Immature natural killer cell (primary cell): ENCODE results near the gene ERVFRD-1. TPM values are rescaled to one million over a fixed set of nuclear protein-coding genes. Genes with fewer than 3 reads are reported as not detected.
A peak's percentile ranks its signal among the peaks of the same experiment; 100 is the strongest.
"Not testable (repeated sequence)": the region's sequence is repeated elsewhere in the genome, so short reads cannot be mapped to it uniquely, and the experiment has no call there.

Source experiments
- DNase-seq, 3 donors: peaks; one replicate each; pipeline ENCODE4 v3.0.0; 2022; ENCODE audit warnings: mixed read lengths in 1 of 3
- H3K27ac Mint-ChIP-seq, 6 donors: one replicate each; pipeline ENCODE4 v1.8.0; 2020; ENCODE audit warnings: mixed read lengths in 6 of 6, mild to moderate bottlenecking in 5 of 6, inconsistent platforms in 4 of 6, moderate library complexity in 3 of 6
- H3K27me3 Mint-ChIP-seq, 3 donors: one replicate each; pipeline ENCODE4 v1.8.0; 2020 to 2021; ENCODE audit warnings: low read depth in 3 of 3, mild to moderate bottlenecking in 3 of 3, mixed read lengths in 3 of 3, moderate library complexity in 3 of 3, inconsistent platforms in 1 of 3
- H3K36me3 Mint-ChIP-seq, 3 donors: one replicate each; pipeline ENCODE4 v1.8.0; 2020; ENCODE audit warnings: mixed read lengths in 3 of 3, inconsistent platforms in 2 of 3, mild to moderate bottlenecking in 2 of 3
- H3K4me1 Mint-ChIP-seq, 2 donors: one replicate each; pipeline ENCODE4 v1.8.0; 2020; ENCODE audit warnings: inconsistent platforms in 2 of 2, mild to moderate bottlenecking in 2 of 2, mixed read lengths in 2 of 2, moderate library complexity in 1 of 2
- H3K4me3 Mint-ChIP-seq, 5 donors: one replicate each; pipeline ENCODE4 v1.8.0; 2020; ENCODE audit warnings: mild to moderate bottlenecking in 5 of 5, mixed read lengths in 5 of 5, inconsistent platforms in 3 of 5, moderate library complexity in 3 of 5
- H3K9me3 Mint-ChIP-seq, 6 donors: one replicate each; pipeline ENCODE4 v1.8.0; 2020; ENCODE audit warnings: mild to moderate bottlenecking in 6 of 6, mixed read lengths in 6 of 6, inconsistent platforms in 4 of 6, moderate library complexity in 3 of 6
- polyA plus RNA-seq, 3 donors: library from polyadenylated mRNA; unstranded; fragments of 300-500 nt; fragmentation: Illumina TruSeq; gene quantifications; one replicate each; pipeline ENCODE4 v1.2.3, GENCODE V29; 2021

ERVFRD-1 gene
- polyA plus RNA-seq, 3 donors from 2014 or later = 0.09 TPM; not detected in 2

GRCh38 chr6:11092668-11093375 lies 18.7 kb downstream of the ERVFRD-1 start:
- Mint-ChIP-seq H3K4me3 (peak overlapping the region; percentile 92 to 98 (median 97)), H3K27me3 (peaks cover 9 to 10% (median 10%) of the 10 kb centered on the region in 3 donors), H3K4me1 (peaks cover 27 to 34% of the 10 kb centered on the region in 2 donors), H3K36me3 (no peaks in the 10 kb centered on the region), H3K9me3 (no peaks in the 10 kb centered on the region), H3K27ac (peak overlapping the region; percentile 89 to 98 (median 96))
- DNase-seq = no peak

DNA sequence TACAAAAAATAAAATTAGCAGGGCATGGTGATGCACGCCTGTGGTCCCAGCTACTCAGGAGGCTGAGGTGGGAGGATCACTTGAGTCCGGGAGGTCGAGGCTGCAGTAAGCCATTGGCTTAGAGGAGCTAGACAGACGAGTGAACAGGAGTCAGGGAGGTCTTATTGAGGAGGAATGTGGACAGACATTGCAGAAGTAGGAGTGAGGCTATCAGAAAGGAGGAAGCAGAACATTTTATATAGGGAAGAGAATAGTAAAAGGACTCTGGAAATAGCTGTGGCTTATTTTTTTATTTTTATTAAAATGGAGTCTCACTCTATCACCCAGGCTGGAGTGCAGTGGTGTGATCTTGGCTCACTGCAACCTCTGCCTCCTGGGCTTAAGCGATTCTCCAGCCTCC lies 20.4 kb downstream of the ERVFRD-1 start:
- peaks cover 10 to 12% (median 10%) of the 10 kb centered on the region in 3 donors for H3K27me3 Mint-ChIP-seq
- not testable (repeated sequence) for H3K36me3 Mint-ChIP-seq, H3K9me3 Mint-ChIP-seq, DNase-seq, H3K27ac Mint-ChIP-seq
- peak overlapping the region in 1 of 5 donors; percentile 2 for H3K4me3 Mint-ChIP-seq
- H3K4me1 Mint-ChIP-seq = peaks cover 24 to 31% of the 10 kb centered on the region in 2 donors

- no peak overlapping the region for H3K27ac Mint-ChIP-seq
- H3K9me3 Mint-ChIP-seq = no peaks in the 10 kb centered on the region
- H3K27me3 Mint-ChIP-seq = peaks cover 7 to 14% (median 10%) of the 10 kb centered on the region in 3 donors
Observed at GRCh38 chr6:11089695-11090094, 21.8 kb downstream of the ERVFRD-1 start.

GRCh38 chr6:11087141-11087812 lies 24.2 kb downstream of the ERVFRD-1 start:
- not testable (repeated sequence) for H3K4me1 Mint-ChIP-seq, H3K36me3 Mint-ChIP-seq, DNase-seq, H3K4me3 Mint-ChIP-seq, H3K9me3 Mint-ChIP-seq, H3K27ac Mint-ChIP-seq
- H3K27me3 Mint-ChIP-seq = peaks cover 0 to 12% (median 7%) of the 10 kb centered on the region in 3 donors

More at GRCh38 chr6:11089695-11090094, 21.8 kb downstream of the ERVFRD-1 start:
- Mint-ChIP-seq H3K4me3 (no peak overlapping the region), H3K4me1 (peaks cover 15 to 17% of the 10 kb centered on the region in 2 donors), H3K36me3 (no peaks in the 10 kb centered on the region)
- no peak for DNase-seq

DNA sequence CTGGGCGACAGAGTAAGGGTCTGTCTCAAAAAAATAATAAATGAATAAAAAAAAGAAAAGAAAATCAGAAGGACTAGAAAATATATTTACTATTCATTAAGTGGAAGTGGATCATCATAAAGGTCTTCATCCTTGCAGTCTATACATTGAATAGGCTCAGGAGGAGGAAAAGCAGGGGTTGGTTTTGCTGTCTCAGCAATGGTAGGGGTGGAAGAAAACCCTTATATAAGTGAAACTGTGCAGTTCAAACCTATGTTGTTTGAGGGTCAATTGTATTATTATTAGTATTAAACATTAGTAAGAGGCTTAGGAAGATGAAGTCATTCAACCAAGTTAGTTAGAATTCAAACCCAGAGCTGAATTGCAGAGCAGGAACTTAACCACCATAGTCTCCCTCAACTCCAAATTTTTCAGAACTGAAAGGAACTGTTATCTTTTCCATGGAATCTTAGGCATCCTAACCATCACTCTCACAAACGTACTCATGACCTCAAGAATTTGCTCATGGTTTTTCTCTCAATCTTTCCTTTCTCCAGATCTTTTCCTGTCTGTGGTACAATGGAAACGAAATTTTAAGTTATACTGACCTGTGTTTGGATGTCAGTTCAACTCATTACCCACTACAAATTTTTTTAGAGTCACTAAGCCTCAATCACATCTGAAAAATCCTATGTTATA lies 25.6 kb downstream of the ERVFRD-1 start:
- Mint-ChIP-seq H3K27me3 (peaks cover 0 to 10% (median 4%) of the 10 kb centered on the region in 3 donors), H3K36me3 (no peaks in the 10 kb centered on the region)

GRCh38 chr6:11083956-11084355 lies 27.6 kb downstream of the ERVFRD-1 start:
- Mint-ChIP-seq H3K4me1 (no peaks in the 10 kb centered on the region), H3K27ac (no peak overlapping the region), H3K4me3 (no peak overlapping the region), H3K27me3 (peaks cover 3 to 12% (median 4%) of the 10 kb centered on the region in 3 donors), H3K9me3 (no peaks in the 10 kb centered on the region), H3K36me3 (no peaks in the 10 kb centered on the region)
- no peak for DNase-seq

More for the DNA sequence above, 25.6 kb downstream of the ERVFRD-1 start:
- Mint-ChIP-seq H3K4me1 (no peaks in the 10 kb centered on the region), H3K27ac (no peak overlapping the region), H3K9me3 (no peaks in the 10 kb centered on the region), H3K4me3 (no peak overlapping the region)
- DNase-seq = no peak

DNA sequence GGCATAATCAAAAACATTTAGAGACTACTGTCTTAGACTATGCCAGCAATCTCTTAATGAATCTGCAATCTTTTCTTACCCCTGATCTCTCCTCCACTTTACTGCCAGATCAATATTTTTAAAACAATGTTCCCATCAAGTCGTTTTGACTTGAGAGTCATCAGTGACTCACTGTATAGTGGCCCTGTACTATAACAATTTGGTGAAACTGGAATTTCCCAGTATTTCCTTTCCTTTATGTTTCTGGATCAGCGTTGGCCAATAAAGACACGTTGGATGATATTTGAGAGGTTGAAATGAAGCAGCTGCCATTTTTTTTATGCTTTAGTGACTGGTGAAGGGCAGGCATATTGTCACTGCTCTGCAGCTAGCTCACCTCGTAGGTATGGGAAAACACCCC lies 28.0 kb downstream of the ERVFRD-1 start:
- Mint-ChIP-seq H3K9me3 (no peaks in the 10 kb centered on the region), H3K4me1 (no peaks in the 10 kb centered on the region), H3K4me3 (no peak overlapping the region), H3K27ac (no peak overlapping the region), H3K27me3 (peaks cover 0 to 12% (median 4%) of the 10 kb centered on the region in 3 donors), H3K36me3 (no peaks in the 10 kb centered on the region)
- no peak for DNase-seq

GRCh38 chr6:11080296-11080695 lies 31.2 kb downstream of the ERVFRD-1 start:
- Mint-ChIP-seq H3K36me3 (no peaks in the 10 kb centered on the region), H3K27ac (no peak overlapping the region), H3K9me3 (no peaks in the 10 kb centered on the region), H3K4me1 (no peaks in the 10 kb centered on the region), H3K27me3 (peaks cover 0 to 5% (median 4%) of the 10 kb centered on the region in 3 donors), H3K4me3 (no peak overlapping the region)
- DNase-seq = no peak

- Mint-ChIP-seq H3K27ac (no peak overlapping the region), H3K27me3 (peaks cover 0 to 4% (median 2%) of the 10 kb centered on the region in 3 donors), H3K36me3 (no peaks in the 10 kb centered on the region), H3K4me1 (no peaks in the 10 kb centered on the region), H3K9me3 (no peaks in the 10 kb centered on the region), H3K4me3 (no peak overlapping the region)
- DNase-seq = no peak
Observed at GRCh38 chr6:11078266-11078665, 33.3 kb downstream of the ERVFRD-1 start.

DNA sequence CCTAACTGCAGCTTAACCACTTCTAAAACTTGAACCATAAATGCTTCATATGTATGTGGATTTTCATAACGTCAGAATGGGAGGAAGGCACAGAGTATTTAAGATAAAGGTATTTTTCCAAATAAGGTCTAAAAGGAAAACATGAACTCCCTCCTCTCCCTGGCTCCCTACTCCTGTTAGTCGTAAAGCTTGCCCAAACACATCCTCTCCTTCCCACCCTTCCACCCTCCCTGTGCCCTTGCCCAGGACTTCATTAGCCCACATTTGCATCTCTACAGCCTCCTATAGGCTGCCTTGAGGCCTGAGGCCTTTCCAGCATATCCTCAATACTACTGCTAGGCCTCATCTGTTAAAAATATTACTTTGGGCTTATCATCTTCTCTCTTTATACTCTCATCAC lies 35.0 kb downstream of the ERVFRD-1 start:
- DNase-seq = no peak
- H3K4me3 Mint-ChIP-seq = no peak overlapping the region
- H3K27me3 Mint-ChIP-seq = peaks cover 0 to 4% (median 2%) of the 10 kb centered on the region in 3 donors
- no peaks in the 10 kb centered on the region for H3K36me3 Mint-ChIP-seq
- no peaks in the 10 kb centered on the region for H3K9me3 Mint-ChIP-seq
- H3K27ac Mint-ChIP-seq = no peak overlapping the region
- no peaks in the 10 kb centered on the region for H3K4me1 Mint-ChIP-seq

GRCh38 chr6:11072101-11072500 lies 39.4 kb downstream of the ERVFRD-1 start:
- Mint-ChIP-seq H3K4me3 (no peak overlapping the region), H3K4me1 (no peaks in the 10 kb centered on the region), H3K27ac (no peak overlapping the region)

GRCh38 chr6:11069760-11070159 lies 41.8 kb downstream of the ERVFRD-1 start:
- DNase-seq = no peak
- Mint-ChIP-seq H3K27me3 (peaks cover 0 to 5% (median 3%) of the 10 kb centered on the region in 3 donors), H3K9me3 (no peaks in the 10 kb centered on the region), H3K27ac (no peak overlapping the region), H3K4me3 (no peak overlapping the region), H3K4me1 (no peaks in the 10 kb centered on the region), H3K36me3 (no peaks in the 10 kb centered on the region)

More at GRCh38 chr6:11072101-11072500, 39.4 kb downstream of the ERVFRD-1 start:
- no peak for DNase-seq
- no peaks in the 10 kb centered on the region for H3K9me3 Mint-ChIP-seq
- H3K36me3 Mint-ChIP-seq = no peaks in the 10 kb centered on the region
- peaks cover 0 to 2% (median 0%) of the 10 kb centered on the region in 3 donors for H3K27me3 Mint-ChIP-seq

DNA sequence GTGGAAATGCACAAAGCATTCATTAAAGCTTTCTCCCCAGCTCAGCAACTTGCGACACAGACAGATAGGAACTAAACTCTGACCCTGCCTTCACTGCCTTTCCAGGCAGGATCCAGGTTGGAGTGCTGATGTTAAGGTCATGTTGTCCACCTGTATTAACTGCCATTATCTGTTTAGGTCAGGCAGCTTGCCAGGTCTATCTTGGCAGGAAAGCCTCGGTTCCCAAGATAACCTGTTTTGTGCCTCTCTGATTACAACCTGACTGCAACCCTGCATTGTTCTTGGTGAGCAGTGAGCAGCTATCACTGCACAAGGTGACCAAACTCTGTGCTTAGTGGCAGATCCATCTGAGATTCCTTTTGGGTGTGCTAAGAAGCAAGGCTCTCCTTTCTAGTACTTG lies 44.2 kb downstream of the ERVFRD-1 start:
- no peaks in the 10 kb centered on the region for H3K36me3 Mint-ChIP-seq
- H3K27me3 Mint-ChIP-seq = peaks cover 0 to 5% (median 3%) of the 10 kb centered on the region in 3 donors
- H3K4me1 Mint-ChIP-seq = no peaks in the 10 kb centered on the region
- H3K27ac Mint-ChIP-seq = no peak overlapping the region
- DNase-seq = no peak
- H3K4me3 Mint-ChIP-seq = no peak overlapping the region
- H3K9me3 Mint-ChIP-seq = no peaks in the 10 kb centered on the region
